Measurements from ENCODE around the gene LRRC3B.

Gene LRRC3B

GRCh38 chr3:26634601-26635000 is 12.0 kb downstream of the LRRC3B start:
- no peak for DNase-seq

GRCh38 chr3:26636096-26636727 is 13.6 kb downstream of the LRRC3B start:
- DNase-seq = no peak

GRCh38 chr3:26637698-26638097 is 15.1 kb downstream of the LRRC3B start:
- no peak for DNase-seq

GRCh38 chr3:26638113-26638512 is 15.5 kb downstream of the LRRC3B start:
- no peak for DNase-seq

GRCh38 chr3:26639339-26639738 is 16.8 kb downstream of the LRRC3B start:
- DNase-seq = no peak

GRCh38 chr3:26647078-26647477 is 24.5 kb downstream of the LRRC3B start:
- no peak for DNase-seq

GRCh38 chr3:26648461-26648860 is 25.9 kb downstream of the LRRC3B start:
- no peak for DNase-seq

GRCh38 chr3:26652164-26652563 is 29.6 kb downstream of the LRRC3B start:
- no peak for DNase-seq

GRCh38 chr3:26653811-26654425 is 31.3 kb downstream of the LRRC3B start:
- no peak for DNase-seq

- no peak for DNase-seq
Measured at GRCh38 chr3:26655231-26655630, 32.7 kb downstream of the LRRC3B start.

- DNase-seq = no peak
Measured at GRCh38 chr3:26657348-26657976, 34.9 kb downstream of the LRRC3B start.

GRCh38 chr3:26668171-26668570 is 45.6 kb downstream of the LRRC3B start:
- no peak for DNase-seq

GRCh38 chr3:26668696-26669095 is 46.1 kb downstream of the LRRC3B start:
- no peak for DNase-seq

- DNase-seq = no peak
Measured at GRCh38 chr3:26675336-26675735, 52.8 kb downstream of the LRRC3B start.

- no peak for DNase-seq
Measured at GRCh38 chr3:26681632-26682031, 59.1 kb downstream of the LRRC3B start.

GRCh38 chr3:26682406-26682805 is 59.8 kb downstream of the LRRC3B start:
- DNase-seq = no peak

GRCh38 chr3:26683902-26684301 is 61.3 kb downstream of the LRRC3B start:
- DNase-seq = no peak

- DNase-seq = no peak
Measured at GRCh38 chr3:26687466-26687865, 64.9 kb downstream of the LRRC3B start.

GRCh38 chr3:26699553-26699952 is 77.0 kb downstream of the LRRC3B start:
- no peak for DNase-seq

GRCh38 chr3:26703519-26703918 is 80.9 kb downstream of the LRRC3B start:
- DNase-seq = no peak

GRCh38 chr3:26704736-26705135 is 82.2 kb downstream of the LRRC3B start:
- no peak for DNase-seq

- DNase-seq = no peak
Measured at GRCh38 chr3:26708501-26708900, 85.9 kb downstream of the LRRC3B start.

GRCh38 chr3:26712211-26713026 is 89.8 kb downstream of the LRRC3B start:
- peak; percentile 14 for DNase-seq

GRCh38 chr3:26713091-26713490 is 90.5 kb downstream of the LRRC3B start:
- DNase-seq = no peak

All from CD4-positive, alpha-beta T cell treated with Interleukin-4 for 4 hours (primary cell).